NB4 (cell line): ENCODE results near the gene CDH3.

Experiments
- DNase-seq: peaks from one replicate; pipeline ENCODE4 v3.0.0; 2010; ENCODE audit warnings: low read depth
- H3K4me3 ChIP-seq: one replicate; pipeline ENCODE4 v1.5.1; 2011; ENCODE audit warnings: mild to moderate bottlenecking, low read depth, low read length, moderate library complexity
- CTCF ChIP-seq: IDR thresholded peaks from one replicate; pipeline ENCODE4 v1.5.1; 2012; ENCODE audit warnings: low read depth, low read length
- MAX ChIP-seq: IDR thresholded peaks from 2 replicates; pipeline ENCODE4 v1.6.1; 2011; ENCODE audit warnings: low read depth, low read length
- MYC ChIP-seq: IDR thresholded peaks from 2 replicates; pipeline ENCODE4 v1.6.1; 2011; ENCODE audit warnings: low read depth, low read length
- POLR2A ChIP-seq: IDR thresholded peaks from 2 replicates; pipeline ENCODE4 v1.6.1; 2011; ENCODE audit warnings: mild to moderate bottlenecking; ENCODE audit not compliant: insufficient read length; ENCODE audit errors: extremely low read depth

Gene CDH3

GRCh38 chr16:68724797-68725196 is 79.7 kb downstream of the CDH3 start:
- H3K4me3 ChIP-seq = no peak overlapping the region
- DNase-seq = no peak
- TF ChIP-seq CTCF = no peak
- no peak for TF ChIP-seq MYC
- no peak for TF ChIP-seq POLR2A
- TF ChIP-seq MAX = no peak

GRCh38 chr16:68728523-68728922 is 83.4 kb downstream of the CDH3 start:
- no peak overlapping the region for H3K4me3 ChIP-seq
- no peak for DNase-seq
- TF ChIP-seq POLR2A (no peak), MAX (no peak), MYC (no peak), CTCF (no peak)

- no peak for DNase-seq
- no peak for TF ChIP-seq CTCF
- TF ChIP-seq MAX = no peak
- no peak for TF ChIP-seq MYC
- no peak for TF ChIP-seq POLR2A
- H3K4me3 ChIP-seq = no peak overlapping the region
These were observed 86.5 kb downstream of the CDH3 start for GRCh38 chr16:68731637-68732036.

GRCh38 chr16:68732042-68732680 is 87.1 kb downstream of the CDH3 start:
- no peak for DNase-seq

GRCh38 chr16:68732741-68733399 is 87.8 kb downstream of the CDH3 start:
- H3K4me3 ChIP-seq = no peak overlapping the region
- no peak for DNase-seq
- TF ChIP-seq MAX (no peak), CTCF (no peak), MYC (no peak), POLR2A (no peak)

More at GRCh38 chr16:68732042-68732680, 87.1 kb downstream of the CDH3 start:
- no peak overlapping the region for H3K4me3 ChIP-seq
- TF ChIP-seq CTCF (no peak), MAX (no peak)
